OCI-LY1 (cell line): ENCODE measurements around the gene EPHB2.

Experiments
- H2AFZ ChIP-seq: fragments of 200-600 bp; sonication (generic), shearing (Covaris generic); 2 replicates; pipeline ENCODE4 v1.6.0; 2014; ENCODE audit warnings: antibody characterized with exemption, mild to moderate bottlenecking, low read length
- H3F3A ChIP-seq: fragments of 200-600 bp; sonication (generic), shearing (Covaris generic); 2 replicates; pipeline ENCODE4 v1.6.0; 2014; ENCODE audit warnings: mild to moderate bottlenecking, antibody characterized with exemption, low read length, moderate library complexity; ENCODE audit not compliant: insufficient read depth
- H3K27ac ChIP-seq: fragments of 200-600 bp; sonication (generic); 2 replicates; pipeline ENCODE4 v1.5.1; 2014; ENCODE audit warnings: low read length, mixed run types, mild to moderate bottlenecking, low read depth; ENCODE audit not compliant: poor library complexity, severe bottlenecking
- H3K27me3 ChIP-seq: fragments of 200-600 bp; sonication (generic); 2 replicates; pipeline ENCODE4 v1.6.0; 2014; ENCODE audit warnings: antibody characterized with exemption, mild to moderate bottlenecking, low read length, moderate library complexity; ENCODE audit not compliant: insufficient read depth
- H3K36me3 ChIP-seq: fragments of 200-600 bp; sonication (generic); 2 replicates; pipeline ENCODE4 v1.6.1; 2014; ENCODE audit warnings: mild to moderate bottlenecking, antibody characterized with exemption, low read length, moderate library complexity, mixed read lengths; ENCODE audit not compliant: insufficient read depth
- H3K4me1 ChIP-seq: fragments of 200-600 bp; sonication (generic); 2 replicates; pipeline ENCODE4 v1.5.1; 2014; ENCODE audit warnings: mild to moderate bottlenecking, low read length, moderate library complexity; ENCODE audit not compliant: insufficient read depth, severe bottlenecking
- H3K4me2 ChIP-seq: fragments of 200-600 bp; sonication (generic), shearing (Covaris generic); 2 replicates; pipeline ENCODE4 v1.6.1; 2014; ENCODE audit warnings: low read length
- H3K4me3 ChIP-seq: fragments of 200-600 bp; sonication (generic); 2 replicates; pipeline ENCODE4 v1.5.1; 2014; ENCODE audit warnings: low read length, low read depth, mild to moderate bottlenecking, mixed read lengths; ENCODE audit not compliant: poor library complexity, severe bottlenecking
- H3K79me2 ChIP-seq: fragments of 200-600 bp; shearing (Covaris generic); 2 replicates; pipeline ENCODE4 v1.6.1; 2016; ENCODE audit warnings: mixed run types, low read length, mixed read lengths; ENCODE audit not compliant: insufficient read depth
- H3K9ac ChIP-seq: fragments of 200-600 bp; sonication (generic), shearing (Covaris generic); 2 replicates; pipeline ENCODE4 v1.6.1; 2014; ENCODE audit warnings: mild to moderate bottlenecking, low read length, mixed read lengths
- H3K9me2 ChIP-seq: fragments of 200-600 bp; sonication (generic), shearing (Covaris generic); 2 replicates; pipeline ENCODE4 v1.6.1; 2014; ENCODE audit warnings: low read depth, mild to moderate bottlenecking, low read length, mixed read lengths
- H3K9me3 ChIP-seq: fragments of 200-600 bp; shearing (Covaris generic); 2 replicates; pipeline ENCODE4 v1.6.1; 2014; ENCODE audit warnings: low read length, mixed read lengths
- H4K20me1 ChIP-seq: fragments of 200-600 bp; sonication (generic), shearing (Covaris generic); 2 replicates; pipeline ENCODE4 v1.6.0; 2016; ENCODE audit warnings: mild to moderate bottlenecking, low read length; ENCODE audit not compliant: insufficient read depth
- EZH2 ChIP-seq: fragments of 200-600 bp; sonication (generic), shearing (Covaris generic); IDR thresholded peaks from 2 replicates; pipeline ENCODE4 v1.8.0; 2017; ENCODE audit warnings: borderline replicate concordance, mixed run types, mild to moderate bottlenecking, antibody characterized with exemption, low read length, moderate library complexity, mixed read lengths
- TF ChIP-seq, protein P1 (sequence below): fragments of 200-600 bp; sonication (generic), shearing (Covaris generic); IDR thresholded peaks from 2 replicates; pipeline ENCODE4 v1.5.1; 2017; ENCODE audit warnings: mild to moderate bottlenecking, antibody characterized with exemption, low read length, moderate library complexity, mixed read lengths

Gene EPHB2

DNA sequence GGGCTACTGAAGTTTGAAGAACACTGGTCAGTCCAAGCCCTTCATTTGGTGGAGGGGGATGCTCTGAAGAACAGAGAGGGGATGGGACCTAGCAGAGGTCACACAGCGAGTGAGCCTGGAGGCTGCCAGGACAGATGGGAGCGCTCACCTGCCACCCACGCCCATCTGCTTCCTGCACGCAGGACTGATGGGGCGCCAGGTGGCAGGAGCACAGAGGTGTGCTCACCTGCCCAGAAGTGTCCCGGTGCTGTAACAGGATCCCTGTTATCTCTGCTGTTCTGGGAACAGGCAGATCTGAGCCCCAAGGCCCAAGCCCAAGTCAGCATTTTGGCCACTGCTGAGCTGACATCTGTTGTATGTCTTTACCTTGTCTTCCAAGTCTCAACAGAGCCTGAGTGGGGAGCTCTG is 40.5 kb downstream of the EPHB2 start:
- Histone ChIP-seq H3K4me1 (no peaks in the 10 kb centered on the region), H3F3A (no peaks in the 10 kb centered on the region), H3K9me3 (no peaks in the 10 kb centered on the region), H3K27me3 (no peaks in the 10 kb centered on the region), H4K20me1 (no peaks in the 10 kb centered on the region), H3K4me2 (no peak overlapping the region), H3K79me2 (no peaks in the 10 kb centered on the region), H3K9me2 (no peaks in the 10 kb centered on the region), H3K4me3 (no peak overlapping the region), H3K36me3 (no peaks in the 10 kb centered on the region), H2AFZ (no peak overlapping the region), H3K9ac (no peak overlapping the region), H3K27ac (no peak overlapping the region)
- TF ChIP-seq, protein P1, sequence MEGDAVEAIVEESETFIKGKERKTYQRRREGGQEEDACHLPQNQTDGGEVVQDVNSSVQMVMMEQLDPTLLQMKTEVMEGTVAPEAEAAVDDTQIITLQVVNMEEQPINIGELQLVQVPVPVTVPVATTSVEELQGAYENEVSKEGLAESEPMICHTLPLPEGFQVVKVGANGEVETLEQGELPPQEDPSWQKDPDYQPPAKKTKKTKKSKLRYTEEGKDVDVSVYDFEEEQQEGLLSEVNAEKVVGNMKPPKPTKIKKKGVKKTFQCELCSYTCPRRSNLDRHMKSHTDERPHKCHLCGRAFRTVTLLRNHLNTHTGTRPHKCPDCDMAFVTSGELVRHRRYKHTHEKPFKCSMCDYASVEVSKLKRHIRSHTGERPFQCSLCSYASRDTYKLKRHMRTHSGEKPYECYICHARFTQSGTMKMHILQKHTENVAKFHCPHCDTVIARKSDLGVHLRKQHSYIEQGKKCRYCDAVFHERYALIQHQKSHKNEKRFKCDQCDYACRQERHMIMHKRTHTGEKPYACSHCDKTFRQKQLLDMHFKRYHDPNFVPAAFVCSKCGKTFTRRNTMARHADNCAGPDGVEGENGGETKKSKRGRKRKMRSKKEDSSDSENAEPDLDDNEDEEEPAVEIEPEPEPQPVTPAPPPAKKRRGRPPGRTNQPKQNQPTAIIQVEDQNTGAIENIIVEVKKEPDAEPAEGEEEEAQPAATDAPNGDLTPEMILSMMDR, result no peak
- no peak for TF ChIP-seq EZH2

DNA sequence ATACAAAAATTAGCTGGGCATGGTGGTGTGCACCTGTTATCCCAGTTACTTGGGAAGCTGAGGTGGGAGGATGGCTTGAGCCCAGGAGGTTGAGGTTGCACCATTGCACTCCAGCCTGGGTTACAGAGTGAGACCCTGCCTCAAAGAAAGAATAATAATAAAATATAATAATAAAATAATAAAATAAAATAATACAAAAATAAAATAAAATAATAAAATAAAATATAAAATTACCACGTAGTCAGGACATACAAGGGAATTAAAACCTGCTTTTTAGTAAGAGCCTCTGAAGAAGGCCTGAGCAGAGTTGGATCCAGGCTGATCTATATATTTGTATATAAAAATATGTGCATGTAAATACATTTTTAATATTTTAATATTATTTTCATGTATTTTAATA is 41.7 kb downstream of the EPHB2 start:
- Histone ChIP-seq H3K9me2 (no peaks in the 10 kb centered on the region), H3K4me3 (no peak overlapping the region), H3K9me3 (no peaks in the 10 kb centered on the region), H3F3A (no peaks in the 10 kb centered on the region), H3K4me2 (no peak overlapping the region), H2AFZ (no peak overlapping the region), H3K79me2 (no peaks in the 10 kb centered on the region), H3K36me3 (no peaks in the 10 kb centered on the region), H3K9ac (no peak overlapping the region), H3K4me1 (no peaks in the 10 kb centered on the region), H3K27me3 (no peaks in the 10 kb centered on the region), H3K27ac (no peak overlapping the region), H4K20me1 (no peaks in the 10 kb centered on the region)
- TF ChIP-seq, protein P1, result no peak
- TF ChIP-seq EZH2, result no peak

DNA sequence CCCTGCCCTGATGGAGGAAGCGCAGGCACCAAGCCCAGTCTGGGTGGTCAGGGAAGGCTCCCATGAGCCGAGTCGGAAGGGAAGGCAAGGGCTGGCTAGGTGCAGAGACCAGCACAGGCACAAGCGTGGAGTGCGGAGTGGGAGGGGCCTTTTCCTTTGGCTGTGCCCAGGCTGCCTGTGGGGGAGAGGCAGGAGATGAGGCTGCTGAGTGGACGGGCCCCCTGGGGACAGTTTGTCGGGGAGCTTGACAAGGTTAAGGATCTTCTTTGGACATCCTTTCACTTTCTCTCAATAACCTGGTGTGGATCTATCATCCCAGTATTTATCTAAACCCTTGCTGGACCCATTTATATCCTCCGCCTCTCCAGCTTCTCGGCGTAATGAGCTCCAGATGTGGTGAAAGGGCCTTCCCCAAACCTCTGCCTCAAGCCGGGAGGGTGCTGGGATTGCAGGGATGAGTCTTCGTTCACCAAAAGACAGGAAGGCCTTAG is 42.9 kb downstream of the EPHB2 start:
- no peak overlapping the region for H3K4me2 ChIP-seq
- H3F3A ChIP-seq, result no peaks in the 10 kb centered on the region
- no peaks in the 10 kb centered on the region for H4K20me1 ChIP-seq
- TF ChIP-seq, protein P1, result no peak
- no peak for TF ChIP-seq EZH2
- H3K9ac ChIP-seq, result no peak overlapping the region
- no peaks in the 10 kb centered on the region for H3K9me3 ChIP-seq
- H3K4me1 ChIP-seq, result no peaks in the 10 kb centered on the region
- H3K27ac ChIP-seq, result no peak overlapping the region
- no peaks in the 10 kb centered on the region for H3K9me2 ChIP-seq
- no peaks in the 10 kb centered on the region for H3K27me3 ChIP-seq
- H3K79me2 ChIP-seq, result no peaks in the 10 kb centered on the region
- no peak overlapping the region for H2AFZ ChIP-seq
- no peaks in the 10 kb centered on the region for H3K36me3 ChIP-seq
- H3K4me3 ChIP-seq, result no peak overlapping the region
